ENCODE measurements around the gene MYEOV. TPM values are rescaled to one million over a fixed set of nuclear protein-coding genes. Genes with fewer than 3 reads are reported as not detected.

Gene MYEOV
- total and polyA plus RNA-seq, 2 of the 8 experiments (the other 6 are each of a cell fraction or from before 2014, with no cell fraction given): 0.44 to 0.67 TPM

GRCh38 chr11:69335007-69335780 is 41.2 kb downstream of the MYEOV start:
- no peak for TF ChIP-seq NANOG (IDR thresholded peaks at IDR 0.05; ENCODE audit: insufficient read depth, low read depth, low read length, poor library complexity, severe bottlenecking)
- TF ChIP-seq E2F6 (IDR thresholded peaks at IDR 0.05): no peak
- TF ChIP-seq SIN3A (conservative IDR thresholded peaks at IDR 0.05 in 1 of 2, IDR thresholded peaks at IDR 0.05 in 1 of 2; ENCODE audit: low read depth in 1 of 2, low read length in 2 of 2): no peak
- DNase-seq (ENCODE audit: low read depth in 1 of 2, low spot score in 2 of 2) (no peak), FAIRE-seq (no peak)
- Histone ChIP-seq H3K4me1 (replicated peaks in 1 of 4; ENCODE audit: control insufficient read depth in 3 of 4, insufficient read depth in 4 of 4, low read length in 3 of 4) (peaks cover 0 to 3% (median 0%) of the 10 kb centered on the region in 4 experiments; a peak in 2 of 7 replicates), H4K8ac (ENCODE audit: extremely low read depth, insufficient read depth, low read length) (no peak overlapping the region), H3K9ac (replicated peaks in 1 of 4; ENCODE audit: extremely low read depth in 1 of 4, low read depth in 3 of 4, low read length in 3 of 4) (no peak overlapping the region), H3K56ac (replicated peaks; ENCODE audit: insufficient read length, low read depth, low read length) (no peak overlapping the region), H3K23ac (ENCODE audit: insufficient read length) (no peak overlapping the region), H2AK5ac (ENCODE audit: low read depth, low read length) (no peak overlapping the region), H3K4ac (replicated peaks; ENCODE audit: insufficient read length, low read depth, low read length) (no peak overlapping the region), H2BK5ac (ENCODE audit: low read depth, low read length) (no peak overlapping the region), H4K91ac (replicated peaks; ENCODE audit: insufficient read length, low read length) (no peak overlapping the region), H3K36me3 (ENCODE audit: control insufficient read depth in 2 of 4, insufficient read depth in 4 of 4, low read length in 3 of 4) (no peaks in the 10 kb centered on the region), H3K79me2 (ENCODE audit: control insufficient read depth in 1 of 2, insufficient read depth in 2 of 2, low read length in 2 of 2) (no peaks in the 10 kb centered on the region), H3K14ac (ENCODE audit: insufficient read length) (no peak overlapping the region), H2BK20ac (ENCODE audit: low read length) (no peak overlapping the region), H3K79me1 (ENCODE audit: low read depth, low read length) (no peaks in the 10 kb centered on the region), H3K27ac (ENCODE audit: low read depth, low read length) (no peak overlapping the region), H3K9me3 (ENCODE audit: insufficient read depth in 2 of 2, low read depth in 1 of 2, low read length in 1 of 2) (peaks cover 6 to 8% of the 10 kb centered on the region in 2 experiments; a peak in 3 of 4 replicates), H2BK12ac (ENCODE audit: low read depth, low read length) (peak overlapping the region; percentile 11; the same call in 1 of the 2 replicates), H3K27me3 (replicated peaks in 1 of 4; ENCODE audit: control insufficient read depth in 3 of 4, extremely low read depth in 1 of 4, insufficient read depth in 3 of 4, low read length in 3 of 4) (no peaks in the 10 kb centered on the region), H2AFZ (ENCODE audit: low read length) (no peak overlapping the region), H4K5ac (ENCODE audit: insufficient read length, low read depth, low read length) (no peak overlapping the region), H3K4me2 (ENCODE audit: insufficient read depth in 1 of 2, low read depth in 2 of 2, low read length in 2 of 2) (no peak overlapping the region), H3K23me2 (ENCODE audit: low read depth, low read length) (no peaks in the 10 kb centered on the region), H2BK15ac (ENCODE audit: low read length) (no peak overlapping the region), H4K20me1 (replicated peaks in 1 of 2; ENCODE audit: control insufficient read depth in 1 of 2, insufficient read depth in 2 of 2, low read length in 2 of 2) (no peaks in the 10 kb centered on the region), H3K18ac (ENCODE audit: extremely low read depth, low read length) (no peak overlapping the region), H2BK120ac (replicated peaks; ENCODE audit: low read depth, low read length) (no peak overlapping the region), H3K4me3 (ENCODE audit: extremely low read depth in 1 of 4, insufficient read depth in 2 of 4, low read depth in 3 of 4, low read length in 4 of 4) (no peak overlapping the region)
- CTCF ChIA-PET (ENCODE audit: partially characterized antibody): interaction anchor here (0.8 to 3.1 kb wide), 5 partner anchors 12 to 96 kb away, joined by 3 to 12 read pairs (median 3); no protein-coding TSS in a partner anchor
- POLR2A ChIA-PET (ENCODE audit: partially characterized antibody): no interaction called here
- 91% methylated on average over 15 of the region's 15 CpGs; no CpG with 5 or more reads in 1 of the 2 experiments for WGBS, 2 experiments (ENCODE audit: extremely low coverage in 1 of 2, insufficient coverage in 1 of 2, insufficient read length in 1 of 2, insufficient replicate concordance in 2 of 2, low coverage in 1 of 2, low lambda C conversion rate in 2 of 2, missing lambda C conversion rate in 1 of 2)

Measured in H1 (cell line).